H9 (cell line): ENCODE measurements around the gene RHBDD3. TPM values are rescaled to one million over a fixed set of nuclear protein-coding genes. Genes with fewer than 3 reads are reported as not detected.

Source experiments
- DNase-seq: peaks from one replicate; pipeline ENCODE4 v3.0.0-alpha.2; 2017
- H2AFZ ChIP-seq: one replicate; pipeline ENCODE4 v1.6.1; 2013; ENCODE audit warnings: mild to moderate bottlenecking, low read length, control low read depth, moderate library complexity
- H2AK5ac ChIP-seq: 2 replicates; pipeline ENCODE4 v1.6.1; 2013; ENCODE audit warnings: low read length, control low read depth, mixed read lengths; ENCODE audit not compliant: insufficient read length
- H2BK120ac ChIP-seq: one replicate; pipeline ENCODE4 v1.6.1; 2013; ENCODE audit warnings: low read depth, mild to moderate bottlenecking, low read length, control low read depth, inconsistent platforms; ENCODE audit not compliant: poor library complexity, severe bottlenecking
- H2BK12ac ChIP-seq: 2 replicates; pipeline ENCODE4 v1.6.1; 2013; ENCODE audit warnings: low read length, control low read depth, mixed read lengths, low read depth; ENCODE audit not compliant: insufficient read length
- H2BK15ac ChIP-seq: 2 replicates; pipeline ENCODE4 v1.6.1; 2013; ENCODE audit warnings: low read depth, low read length, control low read depth
- H2BK20ac ChIP-seq: one replicate; pipeline ENCODE4 v1.6.1; 2013; ENCODE audit warnings: low read depth, mild to moderate bottlenecking, low read length, control low read depth, inconsistent platforms; ENCODE audit not compliant: poor library complexity, severe bottlenecking
- H2BK5ac ChIP-seq: 2 replicates; pipeline ENCODE4 v1.6.1; 2013; ENCODE audit warnings: low read length, control low read depth, mixed read lengths; ENCODE audit not compliant: insufficient read length
- H3K14ac ChIP-seq: 2 replicates; pipeline ENCODE4 v1.6.1; 2013; ENCODE audit warnings: low read length, control low read depth; ENCODE audit not compliant: insufficient read depth
- H3K18ac ChIP-seq: 2 replicates; pipeline ENCODE4 v1.6.1; 2013; ENCODE audit warnings: low read depth, mild to moderate bottlenecking, mixed read lengths, low read length, control low read depth; ENCODE audit not compliant: insufficient read length
- H3K23ac ChIP-seq: 2 replicates; pipeline ENCODE4 v1.6.1; 2013; ENCODE audit warnings: low read length, control low read depth, mixed read lengths, low read depth; ENCODE audit not compliant: insufficient read length
- H3K23me2 ChIP-seq: 2 replicates; pipeline ENCODE4 v1.6.1; 2013; ENCODE audit warnings: low read depth, mild to moderate bottlenecking, mixed read lengths, low read length, control low read depth; ENCODE audit not compliant: insufficient read length, poor library complexity, severe bottlenecking
- H3K27ac ChIP-seq: 2 replicates; pipeline ENCODE4 v1.5.1; 2013; ENCODE audit warnings: low read length, control low read depth, mixed read lengths, low read depth; ENCODE audit not compliant: insufficient read length
- H3K27me3 ChIP-seq: 2 replicates; pipeline ENCODE4 v1.6.1; 2013; ENCODE audit warnings: low read length, control low read depth, inconsistent platforms; ENCODE audit not compliant: insufficient read depth
- H3K4ac ChIP-seq: 2 replicates; pipeline ENCODE4 v1.6.1; 2013; ENCODE audit warnings: low read depth, mild to moderate bottlenecking, control low read depth, inconsistent platforms, low read length, moderate library complexity
- H3K4me1 ChIP-seq: 2 replicates; pipeline ENCODE4 v1.6.1; 2013; ENCODE audit warnings: low read length, control low read depth, inconsistent platforms; ENCODE audit not compliant: insufficient read depth
- H3K4me2 ChIP-seq: 2 replicates; pipeline ENCODE4 v1.6.1; 2013; ENCODE audit warnings: low read length, control low read depth, mixed read lengths; ENCODE audit not compliant: insufficient read length, insufficient read depth
- H3K56ac ChIP-seq: 2 replicates; pipeline ENCODE4 v1.6.1; 2013; ENCODE audit warnings: low read depth, mild to moderate bottlenecking, mixed read lengths, low read length, control low read depth; ENCODE audit not compliant: insufficient read length
- H3K79me1 ChIP-seq: 2 replicates; pipeline ENCODE4 v1.6.1; 2013; ENCODE audit warnings: low read depth, mild to moderate bottlenecking, moderate library complexity, low read length, control low read depth, inconsistent platforms; ENCODE audit not compliant: insufficient read depth, poor library complexity, severe bottlenecking
- H3K79me2 ChIP-seq: 2 replicates; pipeline ENCODE4 v1.6.1; 2013; ENCODE audit warnings: low read length, control low read depth, inconsistent platforms; ENCODE audit not compliant: insufficient read depth
- H3K9ac ChIP-seq: 2 replicates; pipeline ENCODE4 v1.6.1; 2013; ENCODE audit warnings: low read length, control low read depth, mixed read lengths; ENCODE audit not compliant: insufficient read length; ENCODE audit errors: extremely low read depth
- H3K9me3 ChIP-seq: one replicate; pipeline ENCODE4 v1.6.1; 2013; ENCODE audit warnings: low read depth, low read length, inconsistent platforms; ENCODE audit not compliant: control insufficient read depth
- H3T11ph ChIP-seq: one replicate; pipeline ENCODE4 v1.6.1; 2013; ENCODE audit warnings: mild to moderate bottlenecking, low read length, control low read depth, inconsistent platforms
- H4K20me1 ChIP-seq: one replicate; pipeline ENCODE4 v1.6.1; 2013; ENCODE audit not compliant: control insufficient read depth, insufficient read length, insufficient read depth
- H4K5ac ChIP-seq: 2 replicates; pipeline ENCODE4 v1.6.1; 2013; ENCODE audit warnings: low read depth, mild to moderate bottlenecking, mixed read lengths, low read length, control low read depth; ENCODE audit not compliant: insufficient read length
- H4K8ac ChIP-seq: replicated peaks from 2 replicates; pipeline ENCODE4 v1.6.1; 2013; ENCODE audit warnings: low read length, control low read depth, mixed read lengths, low read depth; ENCODE audit not compliant: insufficient read length
- H4K91ac ChIP-seq: 2 replicates; pipeline ENCODE4 v1.6.1; 2013; ENCODE audit warnings: low read depth, mild to moderate bottlenecking, moderate library complexity, mixed read lengths, low read length, control low read depth; ENCODE audit not compliant: insufficient read length
- H3K27ac Mint-ChIP-seq, 3 experiments: 2 replicates in 2 of 3; 3 replicates in 1 of 3; pipeline ENCODE4 v1.8.0; 2020 to 2021; ENCODE audit warnings: mixed read lengths in 3 of 3, mild to moderate bottlenecking in 1 of 3, moderate library complexity in 1 of 3
- H3K27me3 Mint-ChIP-seq: 2 replicates; pipeline ENCODE4 v1.8.0; 2021; ENCODE audit warnings: low read depth, mild to moderate bottlenecking, moderate library complexity, mixed read lengths
- H3K36me3 Mint-ChIP-seq, 3 experiments: 2 replicates in 2 of 3; 3 replicates in 1 of 3; pipeline ENCODE4 v1.8.0; 2020 to 2021; ENCODE audit warnings: low read depth in 3 of 3, mixed read lengths in 3 of 3; ENCODE audit not compliant: insufficient read depth in 1 of 3
- H3K4me1 Mint-ChIP-seq, 2 experiments: 2 replicates each; pipeline ENCODE4 v1.8.0; 2020; ENCODE audit warnings: mixed read lengths in 2 of 2
- H3K4me3 Mint-ChIP-seq, 2 experiments: 2 replicates in 1 of 2; 3 replicates in 1 of 2; pipeline ENCODE4 v1.8.0; 2020 to 2021; ENCODE audit warnings: mild to moderate bottlenecking in 2 of 2, mixed read lengths in 2 of 2, moderate library complexity in 1 of 2
- H3K9me3 Mint-ChIP-seq, 2 experiments: 2 replicates in 1 of 2; 3 replicates in 1 of 2; pipeline ENCODE4 v1.8.0; 2020; ENCODE audit warnings: mild to moderate bottlenecking in 2 of 2, mixed read lengths in 2 of 2, moderate library complexity in 1 of 2
- CTCF ChIP-seq: fragments of 200-600 bp; sonication (generic); conservative IDR thresholded peaks from 3 replicates; pipeline ENCODE4 v1.8.0; 2021; ENCODE audit warnings: antibody characterized with exemption, mild to moderate bottlenecking
- WGBS: extraction: QIAGEN DNeasy Blood & Tissue Kit; methylation state at CpG from one replicate; pipeline ENCODE4 v1.1.7; 2013; ENCODE audit warnings: missing lambda C conversion rate, low lambda C conversion rate, mixed read lengths; ENCODE audit not compliant: insufficient read length; ENCODE audit errors: extremely low coverage; 5-methylcytosine and 5-hydroxymethylcytosine counted together
- total RNA-seq: library from RNA; stranded (reverse); gene quantifications from 2 replicates; pipeline ENCODE4 v1.2.1, GENCODE V29; 2021

Gene RHBDD3
- total RNA-seq, 1 experiment from 2014 or later = 99.7 TPM

GRCh38 chr22:29306175-29306834 lies 38.5 kb upstream of the RHBDD3 start, which contains the start of gene GAS2L1:
Gene GAS2L1, plus strand, starts transcription at chr22:29306650. Its CDS starts 1,456 bp downstream, at chr22:29308106.
- Histone ChIP-seq H3K56ac (no peak within 1 kb of the TSS), H3K4me2 (peak within 1 kb of the TSS; percentile 52), H3K79me2 (no peaks in the 10 kb centered on the region), H4K5ac (no peak within 1 kb of the TSS), H3K79me1 (no peaks in the 10 kb centered on the region), H2BK20ac (no peak within 1 kb of the TSS), H3K27me3 (no peaks in the 10 kb centered on the region), H4K91ac (no peak within 1 kb of the TSS), H3K9ac (no peak within 1 kb of the TSS), H3K4me1 (no peaks in the 10 kb centered on the region), H2BK5ac (no peak within 1 kb of the TSS), H3K27ac (no peak within 1 kb of the TSS), H4K8ac (no peak within 1 kb of the TSS), H2BK120ac (no peak within 1 kb of the TSS), H3K23me2 (peaks cover 8% of the 10 kb centered on the region), H2AK5ac (no peak within 1 kb of the TSS), H3T11ph (no peak within 1 kb of the TSS), H3K9me3 (no peaks in the 10 kb centered on the region), H2BK12ac (no peak within 1 kb of the TSS), H3K18ac (peak within 1 kb of the TSS; percentile 52), H4K20me1 (no peaks in the 10 kb centered on the region), H3K4ac (no peak within 1 kb of the TSS), H2BK15ac (no peak within 1 kb of the TSS), H2AFZ (no peak within 1 kb of the TSS), H3K23ac (no peak within 1 kb of the TSS), H3K14ac (peak within 1 kb of the TSS; percentile 49; the same call in 1 of the 2 replicates)
- no CpG with 5 or more reads among the region's 40 CpGs for WGBS
- Mint-ChIP-seq H3K36me3 (peaks cover 0 to 2% (median 0%) of the 10 kb centered on the region in 3 experiments; a peak in 3 of 7 replicates), H3K4me1 (peaks cover 17 to 32% of the 10 kb centered on the region in 2 experiments), H3K9me3 (peaks cover 0 to 3% of the 10 kb centered on the region in 2 experiments; a peak in 2 of 5 replicates), H3K4me3 (peak within 1 kb of the TSS; percentile 72 to 92), H3K27ac (peak within 1 kb of the TSS; percentile 82 to 83 (median 83); a peak in 3 of 7 replicates), H3K27me3 (peaks cover 9% of the 10 kb centered on the region; the same call in 1 of the 2 replicates)
- peak; percentile 84 for DNase-seq
- peak; percentile 15; the same call in 1 of the 3 replicates for TF ChIP-seq CTCF
